GM19467 (cell line): Measurements from ENCODE around the gene RBBP6.

Experiments
- ATAC-seq: cut with Tn5 transposase; IDR thresholded peaks from one replicate; pipeline ENCODE4 v1.9.1; 2021; ENCODE audit warnings: mild to moderate bottlenecking, moderate library complexity; ENCODE audit not compliant: unreplicated experiment

Gene RBBP6

DNA sequence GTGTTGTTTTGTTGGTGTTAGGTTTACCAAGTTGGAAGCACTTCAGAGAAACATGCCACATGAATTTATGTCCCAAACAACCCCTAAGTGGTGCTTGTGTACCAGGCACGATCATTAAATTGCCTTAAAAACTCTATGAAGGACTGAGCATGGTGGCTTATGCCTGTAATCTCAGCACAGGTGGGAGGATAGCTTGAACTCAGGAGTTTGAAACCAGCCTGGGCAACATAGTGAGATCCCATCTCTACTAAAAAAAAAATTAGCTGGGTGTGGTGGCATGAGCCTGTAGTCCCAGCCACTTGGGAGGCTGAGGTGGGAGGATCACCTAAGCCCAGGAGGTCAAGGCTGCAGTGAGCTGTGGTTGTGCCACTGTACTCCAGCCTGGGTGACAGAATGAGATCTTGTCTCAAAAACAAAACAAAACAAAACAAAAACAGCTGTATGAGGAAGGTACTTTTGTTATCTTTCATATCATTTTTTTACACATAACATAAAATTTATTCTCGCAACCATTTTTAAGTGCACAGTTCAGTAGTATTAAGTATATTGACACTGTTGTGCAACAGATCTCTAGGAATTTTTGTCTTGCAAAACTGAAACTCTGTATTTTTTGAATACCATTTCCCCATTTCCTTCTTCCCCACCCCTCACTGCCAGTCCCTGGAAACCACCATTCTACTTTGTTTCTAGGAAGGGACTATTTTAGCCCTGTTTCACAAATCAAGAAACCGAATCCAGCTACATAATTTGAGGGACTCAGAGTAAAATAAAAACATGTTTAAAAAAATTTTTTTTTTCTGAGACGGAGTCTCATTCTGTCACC is 14.3 kb upstream of the RBBP6 start:
- ATAC-seq = no peak

DNA sequence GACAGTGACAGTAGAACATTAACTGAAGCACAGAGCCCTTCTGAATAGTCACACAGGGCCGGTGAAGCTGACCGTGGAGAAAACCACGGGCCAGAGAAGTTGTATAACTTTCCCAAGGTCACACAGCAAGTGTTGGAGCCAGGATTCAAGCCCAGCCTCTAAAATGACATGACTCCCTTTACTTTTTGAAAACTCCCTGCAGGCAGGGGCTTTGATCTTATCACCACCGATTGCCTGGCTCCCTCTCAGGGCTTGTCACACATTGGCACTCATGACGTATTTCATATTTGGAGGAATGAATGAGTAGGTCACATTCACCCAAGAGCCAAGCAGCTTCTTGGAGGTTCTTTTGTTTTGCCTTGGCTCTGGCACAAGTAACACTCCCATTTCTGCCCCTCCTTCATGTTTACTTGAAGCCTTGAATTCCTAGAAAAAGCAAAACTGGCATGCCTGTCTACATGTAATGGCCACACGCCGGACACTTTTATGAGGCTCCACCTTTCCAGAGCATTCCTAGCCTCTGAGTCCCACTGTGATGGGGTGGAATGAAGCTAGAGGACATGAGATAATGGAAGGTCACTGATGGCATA is 13.3 kb upstream of the RBBP6 start:
- ATAC-seq = no peak

DNA sequence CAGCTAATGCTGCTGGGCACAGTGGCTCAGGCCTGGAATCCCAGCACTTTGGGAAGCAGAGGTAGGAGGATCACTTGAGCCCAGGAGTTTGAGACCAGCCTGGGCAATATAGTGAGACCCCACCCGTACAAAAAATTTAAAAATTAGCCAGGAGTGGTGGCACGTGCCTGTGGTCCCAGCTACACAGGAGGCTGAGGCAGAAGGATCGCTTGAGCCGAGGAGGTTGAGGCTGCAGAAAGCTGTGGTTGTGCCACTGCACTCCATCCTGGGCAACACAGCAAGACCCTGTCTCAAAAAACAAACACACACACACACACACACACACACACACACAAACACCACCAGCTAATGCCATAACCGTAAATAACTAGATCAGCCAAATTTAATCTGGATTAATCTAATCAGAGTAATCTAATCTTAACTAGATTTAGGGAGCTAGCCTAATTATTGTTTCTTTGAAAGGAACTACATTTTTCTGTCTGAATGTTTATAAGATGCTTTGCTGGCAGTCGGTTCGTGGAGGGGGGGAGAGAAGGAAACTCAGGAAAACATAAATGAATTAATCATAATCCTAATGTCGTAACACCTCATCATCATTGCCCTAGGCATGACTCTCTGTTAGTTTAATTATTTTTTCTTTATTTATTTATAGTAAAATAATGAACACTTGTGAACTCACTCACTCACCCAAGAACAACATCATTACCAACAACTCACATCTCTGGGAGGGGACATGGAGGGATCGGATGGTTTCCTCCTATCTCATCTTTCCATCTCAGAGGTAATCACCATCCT is 12.5 kb upstream of the RBBP6 start:
- no peak for ATAC-seq

DNA sequence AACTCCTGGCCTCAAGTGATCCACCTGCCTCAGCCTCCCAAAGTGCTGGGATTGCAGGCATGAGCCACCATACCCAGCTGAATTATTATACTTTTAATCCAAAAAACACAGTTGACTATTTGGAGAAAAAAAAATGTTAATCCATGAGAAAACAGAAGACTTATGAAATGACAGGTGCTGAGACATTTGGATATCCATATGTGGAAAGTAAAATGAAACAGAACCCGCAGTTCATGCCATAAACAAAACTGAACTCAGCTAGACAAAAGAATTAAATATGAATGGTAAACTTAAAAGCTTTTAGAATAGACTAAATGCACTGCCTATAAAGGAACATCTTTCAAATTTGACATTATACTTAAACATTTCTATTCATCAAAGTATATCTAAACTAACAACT is 8.2 kb upstream of the RBBP6 start:
- no peak for ATAC-seq

DNA sequence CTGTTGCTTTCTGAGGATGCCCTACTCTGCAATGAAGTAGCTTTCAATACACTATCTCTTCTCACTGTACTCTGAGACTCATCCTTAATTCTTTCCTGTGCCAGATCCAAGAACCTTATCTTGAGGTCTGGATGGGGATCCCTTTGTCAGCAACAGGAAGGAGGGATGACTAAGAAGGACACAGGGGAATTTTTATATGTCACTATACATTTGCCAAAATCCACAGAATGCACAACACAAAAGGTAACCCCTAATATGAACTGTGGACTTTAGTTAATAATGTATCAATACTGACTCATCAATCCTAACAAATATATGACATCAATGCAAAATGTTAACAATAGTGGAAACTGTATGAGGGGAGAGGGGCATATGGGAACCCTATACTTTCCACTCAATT is 4.7 kb upstream of the RBBP6 start:
- ATAC-seq = no peak

DNA sequence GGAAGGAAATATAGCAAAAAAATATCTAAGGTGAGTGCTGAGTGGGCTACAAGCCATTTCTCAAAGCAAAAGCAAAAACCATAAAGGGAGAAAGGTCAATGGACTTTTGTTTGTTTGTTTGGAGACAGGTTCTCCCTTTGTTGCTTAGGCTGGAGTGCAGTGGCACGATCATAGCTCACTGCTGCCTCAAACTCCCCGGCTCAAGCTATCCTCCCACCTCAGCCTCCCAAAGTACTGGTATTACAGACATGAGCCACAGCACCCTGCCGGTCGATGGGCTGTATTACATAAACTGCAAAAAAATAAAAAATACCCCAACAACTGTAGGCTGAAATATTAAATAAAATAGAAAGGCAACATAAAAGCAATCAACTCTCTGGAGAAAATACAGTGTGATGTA is 3.5 kb upstream of the RBBP6 start:
- ATAC-seq = no peak

DNA sequence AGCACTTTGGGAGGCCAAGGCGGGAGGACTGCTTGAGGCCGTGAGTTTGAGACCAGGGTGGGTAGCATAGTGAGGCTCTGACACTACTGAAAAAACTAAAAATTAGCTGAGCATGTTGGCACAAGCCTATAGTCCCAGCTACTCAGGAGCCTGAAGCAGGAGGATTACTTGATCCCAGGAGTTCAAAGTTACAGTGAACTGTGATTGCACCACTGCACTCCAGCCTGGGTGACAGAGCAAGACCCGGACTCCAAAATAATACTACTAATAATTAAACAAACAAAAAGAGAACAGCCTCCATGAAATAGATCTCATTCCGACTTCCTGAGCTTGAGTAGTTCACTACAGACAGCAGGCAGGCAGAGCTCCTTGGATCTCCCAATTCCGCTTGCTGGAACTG is 2.7 kb upstream of the RBBP6 start:
- no peak for ATAC-seq

DNA sequence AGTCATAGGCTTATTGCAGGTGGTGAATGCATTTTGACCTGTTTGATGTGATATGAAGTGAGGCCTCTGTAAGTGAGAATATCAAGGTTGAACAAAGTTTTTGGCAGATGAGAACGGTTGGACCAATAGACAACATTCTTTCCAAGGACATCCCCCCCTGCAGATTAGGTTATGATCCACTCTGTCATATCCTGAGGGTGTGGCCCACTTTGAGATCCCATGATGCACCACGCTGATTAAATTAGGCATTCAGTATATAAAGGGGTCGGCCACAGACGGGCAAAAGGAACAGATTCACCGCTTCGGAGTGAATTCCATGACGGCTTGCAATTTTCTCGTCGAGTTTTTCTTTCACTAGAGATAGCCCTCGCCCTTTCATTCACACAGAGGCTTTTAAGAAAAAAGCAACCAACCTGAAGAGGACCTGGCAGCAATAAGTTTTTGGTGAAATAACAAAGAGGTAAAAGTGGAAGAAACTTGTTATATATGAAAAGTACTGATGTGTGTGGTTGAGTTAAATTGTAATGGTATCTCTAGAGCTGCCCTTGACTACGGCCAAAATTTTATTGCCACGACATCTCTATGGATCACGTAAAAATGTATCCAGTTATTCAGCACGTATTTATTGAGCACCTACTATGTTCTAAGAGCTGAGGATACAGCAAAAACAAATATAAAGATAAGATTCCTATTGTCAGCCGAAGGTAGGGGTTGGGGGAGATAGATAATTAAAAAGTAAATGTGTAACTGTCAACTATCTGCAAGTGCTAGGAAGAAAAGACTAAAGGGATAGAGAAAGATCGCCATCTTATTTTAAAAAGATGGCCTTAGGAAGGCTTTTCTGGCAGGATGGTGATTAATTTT is 1.7 kb upstream of the RBBP6 start:
- ATAC-seq = no peak

DNA sequence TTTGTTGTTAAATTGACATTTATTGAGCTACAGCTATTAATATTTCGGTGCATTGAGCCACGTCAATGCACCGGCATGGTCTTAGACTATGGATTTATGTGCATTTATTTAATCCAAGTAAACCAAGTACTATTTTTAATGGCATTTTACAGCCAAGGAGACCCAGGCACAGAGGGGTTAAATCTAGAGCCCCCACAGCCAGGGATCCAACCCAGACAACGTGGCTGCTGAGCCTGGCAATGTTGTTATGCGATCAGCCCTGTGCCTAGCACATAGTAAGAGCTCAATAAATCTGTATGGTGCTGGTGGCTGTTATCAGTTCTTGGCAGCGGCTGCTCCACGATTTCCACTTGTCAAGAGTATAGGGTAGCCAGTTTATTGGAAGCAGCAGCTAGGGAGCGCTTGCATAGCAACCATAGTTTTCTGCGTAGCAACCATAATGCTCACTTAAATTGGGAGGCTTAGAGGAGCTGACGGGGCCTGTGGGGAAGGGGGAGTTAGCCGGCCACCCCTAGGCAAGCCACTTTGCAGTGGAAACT is 541 bp upstream of the RBBP6 start:
- no peak for ATAC-seq

DNA sequence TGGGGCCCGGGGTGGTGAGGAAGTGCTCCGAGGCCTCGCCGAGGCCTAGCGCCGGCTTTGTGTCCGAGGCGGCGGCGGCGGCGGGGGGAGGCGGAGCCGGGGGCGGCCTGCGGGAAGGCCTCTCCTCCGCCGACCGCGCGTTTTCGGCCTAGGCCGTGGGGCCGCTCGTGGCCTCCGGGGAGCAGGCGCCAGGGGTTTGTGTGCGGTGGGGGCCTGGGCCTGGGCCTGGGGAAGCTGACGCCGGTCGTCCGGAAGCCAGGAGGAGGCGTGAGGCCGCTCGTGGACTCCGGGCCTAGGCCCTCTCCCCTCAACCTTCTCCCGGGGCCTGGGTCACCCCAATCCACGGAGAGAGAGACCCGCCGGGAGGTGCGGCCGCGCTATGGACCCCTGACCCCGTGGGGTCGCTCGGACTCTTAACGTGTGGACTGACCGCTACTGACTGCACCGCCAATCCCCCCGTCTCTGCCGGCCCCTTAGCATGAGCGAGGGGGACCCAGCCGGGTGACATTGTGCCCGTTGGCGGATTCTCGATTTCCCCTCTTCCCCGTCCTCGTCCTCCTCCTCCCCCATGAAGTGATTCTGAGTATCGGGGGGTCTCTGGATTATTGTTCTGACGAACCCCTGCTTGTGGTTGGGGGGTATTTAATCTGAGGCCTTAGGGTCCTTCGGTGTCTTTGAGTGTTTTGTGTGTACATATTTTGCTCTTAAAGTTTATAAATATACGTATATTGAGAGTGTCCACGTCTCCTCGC is 660 bp downstream of the RBBP6 start:
- no peak for ATAC-seq

DNA sequence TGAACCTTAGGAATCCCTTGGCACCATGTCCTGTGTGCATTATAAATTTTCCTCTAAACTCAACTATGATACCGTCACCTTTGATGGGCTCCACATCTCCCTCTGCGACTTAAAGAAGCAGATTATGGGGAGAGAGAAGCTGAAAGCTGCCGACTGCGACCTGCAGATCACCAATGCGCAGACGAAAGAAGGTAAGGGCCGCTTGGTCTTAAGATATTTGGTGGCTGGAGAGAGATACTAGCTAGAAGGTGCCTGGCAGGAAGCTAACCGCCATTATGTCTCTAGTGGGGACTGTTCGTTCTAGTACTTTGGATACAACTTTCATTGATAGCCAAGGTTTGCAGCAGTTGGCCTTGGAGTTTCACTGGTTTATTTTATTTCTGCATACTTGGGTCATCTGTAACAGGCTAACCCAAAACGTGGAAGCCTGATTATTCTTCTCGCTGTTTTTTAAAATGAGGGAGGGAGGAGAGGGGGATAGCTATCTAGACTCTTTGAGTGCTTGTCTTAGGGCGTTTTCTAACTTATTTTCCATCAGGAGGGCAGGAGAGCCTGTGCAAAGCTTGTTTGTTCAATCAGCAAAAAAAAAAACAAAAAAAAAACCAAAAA is 1.3 kb downstream of the RBBP6 start:
- ATAC-seq = no peak

DNA sequence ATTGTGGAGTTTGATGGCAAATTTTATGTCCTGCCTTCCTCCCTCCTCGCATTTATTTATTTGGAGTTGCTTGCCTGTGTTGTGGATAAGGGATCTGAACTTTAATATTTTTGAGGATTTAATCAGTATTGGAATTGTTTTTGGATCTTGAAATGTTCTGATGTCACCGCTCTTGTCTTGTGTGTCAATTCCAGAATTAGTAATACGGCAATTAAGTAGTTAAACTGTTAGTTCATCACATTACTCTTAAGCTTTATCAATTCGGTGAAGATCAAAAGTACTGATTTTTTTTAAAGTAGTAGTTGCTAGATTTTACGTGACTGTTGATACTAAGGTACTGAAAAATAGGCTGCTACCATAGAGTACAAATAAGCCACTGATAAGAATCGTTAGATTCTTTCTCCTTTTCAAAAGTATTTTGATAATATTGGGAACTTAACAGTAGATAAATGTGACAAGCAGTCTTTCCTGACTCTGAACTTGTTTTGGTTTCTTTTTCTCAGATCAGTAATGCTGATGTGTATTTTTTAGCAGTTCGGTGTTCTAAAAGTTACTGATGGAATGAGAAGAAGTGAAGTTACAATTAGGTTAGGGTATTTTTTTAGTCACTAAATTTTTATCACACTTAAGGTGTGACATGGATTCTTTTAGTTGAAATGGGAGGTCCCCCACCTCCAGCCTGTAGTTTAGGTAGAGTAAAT is 2.0 kb downstream of the RBBP6 start:
- no peak for ATAC-seq

DNA sequence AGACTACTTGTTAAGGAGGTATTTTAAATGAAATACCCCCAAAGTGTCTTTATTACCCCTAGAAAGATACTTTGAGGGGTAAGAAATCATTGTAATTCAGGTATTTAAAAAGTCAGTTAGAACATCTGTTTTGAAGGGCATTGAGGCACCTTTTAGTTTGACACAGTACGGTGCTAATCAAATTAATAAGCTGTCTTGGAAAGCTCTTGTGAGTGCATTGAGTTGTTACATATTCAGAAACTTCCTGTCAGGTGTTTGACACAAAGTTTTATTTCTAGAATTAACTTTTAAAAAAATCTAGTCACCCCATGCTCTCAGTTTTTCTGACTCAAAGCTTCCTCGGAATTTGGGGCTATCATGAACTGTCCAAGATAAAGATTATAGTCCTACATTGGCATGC is 4.6 kb downstream of the RBBP6 start:
- no peak for ATAC-seq

DNA sequence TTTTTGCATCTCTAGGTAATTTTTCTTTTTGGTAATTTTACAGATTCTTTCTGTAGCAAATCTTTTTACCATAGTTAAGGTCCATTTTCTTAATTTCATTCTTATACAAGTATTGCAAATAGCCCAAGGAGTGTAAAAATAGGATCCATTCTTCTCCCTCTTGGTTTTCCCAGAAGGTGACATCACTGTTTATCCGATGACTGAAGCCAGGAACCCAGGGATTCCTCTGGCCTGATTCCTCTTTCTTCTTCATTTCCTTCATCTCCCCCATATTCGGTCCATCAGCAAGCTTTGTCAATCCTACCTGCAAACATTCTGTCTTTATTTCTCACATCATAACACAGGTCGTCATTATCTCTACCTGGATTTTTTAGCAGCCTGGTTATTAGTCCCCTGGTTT is 5.3 kb downstream of the RBBP6 start:
- ATAC-seq = no peak

DNA sequence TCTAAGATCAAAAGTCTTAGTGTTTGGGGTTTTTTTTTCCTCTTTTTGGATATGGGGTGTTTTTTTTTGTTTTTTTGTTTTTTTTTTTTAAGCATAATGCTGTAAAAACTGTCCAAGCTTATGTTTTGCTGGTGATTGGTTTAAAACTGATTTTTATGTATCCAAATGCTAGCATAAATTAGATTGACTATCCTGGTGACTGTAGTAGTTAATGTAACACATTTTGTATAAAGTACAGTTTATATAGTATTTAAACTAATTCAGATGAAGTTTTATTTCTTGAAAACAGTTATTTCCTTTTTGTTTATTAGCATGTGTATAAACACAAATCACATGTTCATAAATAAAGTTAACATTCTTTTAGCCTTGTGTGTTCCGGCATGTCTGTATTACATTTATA is 10.9 kb downstream of the RBBP6 start:
- ATAC-seq = no peak

DNA sequence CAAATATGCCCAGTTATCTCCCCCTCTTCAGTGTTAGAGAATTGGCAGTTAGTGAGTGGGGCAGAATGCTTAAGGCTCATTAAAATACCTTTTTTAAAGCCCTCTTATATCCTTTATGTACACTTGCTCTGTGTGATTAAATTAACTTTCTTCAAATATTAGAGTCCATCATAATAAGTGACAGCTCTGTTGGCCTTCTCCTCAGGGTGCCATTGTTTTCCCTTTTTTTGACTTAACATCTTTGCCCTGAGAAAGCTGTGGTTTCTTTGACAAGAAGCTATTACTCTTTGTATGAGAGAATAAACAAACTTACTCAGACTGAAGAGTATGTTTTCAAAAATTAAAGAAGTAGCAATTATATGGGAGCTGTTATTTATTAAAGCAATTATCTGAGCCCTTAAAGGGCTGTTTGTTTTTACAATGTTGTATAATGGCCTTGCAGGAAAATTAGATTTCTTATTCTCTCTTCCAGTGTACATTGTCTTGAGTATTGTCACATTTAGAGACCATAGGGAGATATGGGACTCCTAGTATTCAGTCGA is 13.4 kb downstream of the RBBP6 start:
- no peak for ATAC-seq

DNA sequence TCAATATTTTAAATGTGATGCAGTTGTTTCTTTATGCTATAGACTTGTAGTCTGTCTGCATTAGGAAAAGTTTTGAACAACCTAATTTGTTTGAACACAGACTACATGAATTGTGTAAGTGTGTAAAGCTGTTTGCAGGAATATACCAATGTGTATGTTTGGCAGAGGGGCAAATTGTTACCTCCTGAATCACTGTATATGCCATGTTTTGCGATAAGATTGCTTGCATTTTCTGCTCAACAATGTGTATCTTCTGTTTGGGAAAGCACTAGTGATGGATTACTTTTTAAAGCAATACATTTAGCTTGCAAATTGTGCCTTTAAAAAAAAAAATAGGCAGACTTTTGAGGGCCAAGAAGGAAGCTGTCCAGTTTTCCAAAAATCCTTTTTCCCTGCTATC is 14.6 kb downstream of the RBBP6 start:
- no peak for ATAC-seq

DNA sequence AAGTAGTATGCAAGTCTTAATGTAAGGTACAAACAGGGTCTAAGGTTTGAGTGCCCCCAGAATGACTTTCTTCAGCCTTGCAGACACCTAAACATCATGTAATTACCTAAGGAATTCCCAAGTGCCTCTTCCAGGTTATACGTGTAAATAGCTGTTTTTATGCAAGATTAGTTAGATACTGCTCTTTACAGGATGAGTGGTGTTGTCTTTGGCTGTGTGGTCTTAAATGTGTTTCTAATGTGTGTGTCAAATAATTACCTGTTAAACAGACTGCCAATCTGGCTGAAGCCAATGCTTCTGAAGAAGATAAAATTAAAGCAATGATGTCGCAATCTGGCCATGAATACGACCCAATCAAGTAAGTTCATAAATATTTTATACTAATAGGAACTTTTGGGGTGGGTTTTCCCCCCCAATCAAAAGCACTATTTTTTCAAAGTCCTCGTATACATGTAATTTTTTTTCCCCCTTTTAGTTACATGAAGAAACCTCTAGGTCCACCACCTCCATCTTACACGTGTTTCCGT is 16.0 kb downstream of the RBBP6 start:
- no peak for ATAC-seq

DNA sequence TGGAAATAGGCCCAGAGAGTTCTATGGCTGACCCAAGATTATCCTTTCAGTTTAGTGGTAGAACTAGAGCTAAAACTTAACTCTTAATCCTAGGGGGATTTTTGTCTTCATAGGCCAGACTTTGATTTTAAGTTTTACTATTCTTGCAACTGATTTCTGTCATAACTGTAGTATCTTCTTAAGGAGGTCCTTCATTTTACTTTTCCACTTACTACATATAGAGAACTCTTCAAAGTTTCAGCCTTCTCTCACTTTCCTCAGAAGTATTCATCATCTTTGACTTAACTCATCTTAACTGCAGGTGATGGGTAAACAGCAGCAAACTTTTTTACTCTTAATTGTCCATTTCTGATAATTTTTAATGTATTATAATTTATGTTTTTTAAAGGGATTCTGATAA is 23.4 kb downstream of the RBBP6 start:
- ATAC-seq = no peak
